IPS DF 4.7 (cell line): Measurements from ENCODE around the gene MMP8.

Source experiments
- DNase-seq: peaks from one replicate; pipeline ENCODE4 v3.0.0-alpha.2; 2013; ENCODE audit warnings: low spot score; ENCODE audit errors: extremely low read depth

The MMP8 gene

GRCh38 chr11:102727890-102728289 lies 3.1 kb upstream of the MMP8 start:
- DNase-seq = no peak

DNA sequence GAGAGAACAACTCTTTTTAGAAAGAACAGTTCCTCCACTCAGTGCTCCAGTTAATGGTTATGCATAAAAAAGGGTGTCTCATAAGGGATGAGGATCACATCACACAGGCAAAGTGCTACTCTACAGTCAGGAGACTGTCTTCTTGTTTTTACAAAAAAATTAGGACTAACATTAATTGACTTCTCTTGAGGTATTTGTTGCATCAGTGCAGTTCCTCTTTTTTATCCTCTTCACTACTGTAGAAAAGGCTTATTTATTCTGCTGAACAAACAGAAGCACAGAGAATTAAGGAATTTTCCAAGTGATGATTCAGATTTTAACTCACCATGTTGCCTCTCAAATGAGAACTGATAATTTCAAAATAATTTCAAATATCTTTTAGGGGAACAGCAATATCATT lies 1.9 kb downstream of the MMP8 start:
- DNase-seq = no peak

DNA sequence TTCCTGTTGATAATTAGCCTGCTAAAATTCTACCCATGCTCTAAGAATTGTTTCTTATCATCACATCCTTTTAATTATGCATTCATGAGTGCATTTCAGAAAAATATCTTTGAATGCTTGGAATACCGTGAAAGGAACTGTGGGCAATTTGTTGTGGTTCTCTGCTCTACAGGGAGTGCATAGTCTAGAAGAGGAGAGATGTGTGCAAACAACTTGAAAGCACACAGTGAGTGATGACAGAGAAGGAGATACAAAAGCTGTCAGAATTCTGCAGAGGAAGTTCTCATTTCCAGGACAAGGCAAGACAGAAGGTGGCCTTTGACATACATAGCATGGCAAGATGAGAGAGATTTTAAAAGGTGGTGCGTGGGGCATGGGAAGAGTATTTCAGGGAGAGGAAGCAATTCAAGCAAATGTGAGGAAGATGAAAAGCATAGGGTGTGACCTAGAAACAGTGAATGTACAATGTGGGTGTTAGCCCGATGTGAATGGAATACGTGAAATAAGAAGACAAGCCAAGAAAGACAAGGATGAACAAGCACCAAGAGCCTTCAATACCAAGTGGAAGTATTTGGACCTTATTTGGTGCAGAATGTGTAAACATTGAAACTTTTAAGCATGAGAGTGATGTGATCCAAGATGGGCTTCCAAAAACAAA lies 5.0 kb downstream of the MMP8 start:
- no peak for DNase-seq

- no peak for DNase-seq
Measured at GRCh38 chr11:102717280-102717679, 7.5 kb downstream of the MMP8 start.

DNA sequence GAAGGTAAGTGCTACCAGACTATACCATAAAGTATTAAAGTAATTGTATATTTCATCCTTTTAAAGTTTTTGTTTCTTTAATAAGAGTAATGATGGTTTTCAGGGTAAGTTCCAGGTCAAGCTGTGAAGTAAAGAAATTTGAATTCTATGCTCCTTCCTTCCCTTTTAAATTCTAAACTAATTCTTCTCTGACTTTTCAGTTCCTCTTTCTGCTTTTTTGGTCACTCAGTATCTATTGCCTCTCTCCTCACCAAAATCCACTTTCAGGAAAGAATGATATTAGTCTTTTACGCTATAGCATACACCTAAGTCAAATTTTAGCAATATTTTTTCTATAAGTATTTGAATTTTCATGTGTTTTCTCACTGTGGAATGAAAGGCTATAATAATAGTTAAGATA lies 8.2 kb downstream of the MMP8 start:
- no peak for DNase-seq

GRCh38 chr11:102712137-102712536 lies 12.6 kb downstream of the MMP8 start:
- DNase-seq = no peak

DNA sequence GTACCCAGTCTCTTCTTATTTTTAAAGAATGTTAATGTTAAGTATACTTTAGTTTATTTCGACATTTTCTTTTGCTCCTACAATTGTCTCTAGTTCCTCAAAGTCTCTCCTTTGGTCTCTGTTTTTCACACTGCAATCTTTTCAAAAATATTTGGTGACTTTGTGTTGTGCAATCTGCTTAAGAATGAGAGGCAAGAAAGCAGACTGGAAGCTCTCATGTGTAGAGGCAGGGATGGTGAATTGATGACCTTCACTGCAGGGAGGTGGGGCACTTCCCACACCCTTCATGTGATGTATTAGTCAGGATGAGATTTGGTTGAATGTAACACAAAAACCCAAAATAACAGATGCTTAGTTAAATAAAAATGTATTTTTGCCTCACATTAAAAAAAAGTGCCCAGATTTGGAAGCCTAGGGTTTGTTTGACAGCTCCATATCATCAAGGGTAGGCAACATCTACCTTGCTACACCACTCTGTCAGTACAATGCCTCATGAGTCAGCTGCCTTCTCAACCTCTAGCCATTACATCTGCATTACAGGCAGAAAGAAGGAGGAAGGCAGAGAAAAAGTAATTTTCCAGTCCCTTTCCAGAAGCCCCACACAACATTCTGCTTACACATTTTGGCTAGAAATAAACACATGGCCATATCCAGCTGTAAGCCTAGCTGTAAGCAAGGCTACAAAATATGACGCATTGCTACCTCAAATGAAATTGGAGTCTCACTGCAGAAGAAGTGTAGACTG lies 15.4 kb downstream of the MMP8 start:
- DNase-seq = no peak

DNA sequence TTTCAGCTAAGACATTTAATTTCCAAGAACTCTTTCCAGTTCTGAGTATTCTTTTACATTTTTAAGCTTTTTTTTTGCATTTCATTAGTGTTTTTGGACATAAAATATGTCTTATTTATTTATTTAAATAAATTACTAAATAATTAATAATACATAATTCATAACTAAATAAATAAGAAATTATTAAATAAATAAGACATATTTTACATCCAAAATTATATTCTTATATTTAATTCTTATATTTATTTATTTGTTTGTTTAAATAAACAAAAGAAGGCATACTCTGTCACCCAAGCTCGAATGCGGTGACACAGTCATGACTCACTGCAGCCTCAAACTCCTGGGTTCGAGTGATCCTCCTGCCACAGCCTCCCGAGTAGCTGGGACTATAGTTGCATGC lies 16.1 kb downstream of the MMP8 start:
- DNase-seq = no peak

- no peak for DNase-seq
Measured at GRCh38 chr11:102705626-102706025, 19.1 kb downstream of the MMP8 start, which contains the start of gene MMP27. TSS of gene MMP27 (minus strand) at chr11:102705769. CDS start at chr11:102705714, 55 bp downstream.

DNA sequence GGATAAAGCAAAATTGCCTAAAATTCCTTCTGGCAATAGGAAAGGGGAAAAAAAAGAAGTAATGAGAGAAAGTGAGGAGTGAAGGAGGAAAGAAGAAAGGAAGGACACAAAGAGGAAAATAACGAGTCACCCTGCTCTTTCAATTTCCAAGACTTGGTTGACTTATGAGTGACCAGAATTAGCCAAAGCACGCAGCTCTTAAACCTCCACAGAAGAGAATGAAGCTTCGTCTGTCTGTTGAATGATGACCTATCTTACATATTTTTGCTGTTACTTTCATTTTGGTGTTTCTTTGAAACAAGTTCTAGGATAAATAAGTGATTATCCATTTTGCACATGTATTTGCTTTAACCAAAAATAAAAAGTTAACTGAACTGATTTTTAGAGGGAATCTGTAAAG lies 19.9 kb downstream of the MMP8 start:
- DNase-seq = no peak

DNA sequence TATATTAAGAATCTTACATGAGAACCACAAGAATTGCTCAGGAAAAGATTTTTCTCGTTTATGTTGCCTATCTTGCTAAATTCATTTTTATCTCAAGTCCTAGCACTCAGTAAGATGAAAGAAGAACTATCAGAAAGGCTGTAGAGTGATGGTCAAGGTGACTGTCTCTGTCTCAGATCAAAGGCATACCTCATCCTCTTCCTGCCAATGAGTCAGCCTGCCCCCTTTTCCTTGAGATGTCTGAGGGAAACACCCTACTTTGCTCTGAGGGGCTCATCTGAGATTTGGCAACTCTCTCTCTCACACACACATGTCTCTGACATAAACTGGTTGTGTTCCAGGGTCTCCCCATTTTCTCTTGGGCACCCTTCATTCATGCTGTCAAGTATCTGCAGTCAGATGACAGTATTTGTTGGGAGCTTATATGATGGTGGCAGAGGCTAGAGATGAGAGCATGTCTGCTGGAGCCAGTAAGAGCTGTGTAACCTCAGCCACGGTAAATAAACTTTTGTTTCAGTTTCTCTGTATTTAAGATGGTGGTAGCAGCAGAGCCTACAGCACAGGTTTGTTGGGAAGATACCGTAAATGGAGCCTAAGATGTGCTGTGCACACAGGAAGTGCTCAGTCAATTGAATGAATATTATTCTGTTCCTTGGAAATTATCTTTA lies 20.8 kb downstream of the MMP8 start:
- DNase-seq = no peak

DNA sequence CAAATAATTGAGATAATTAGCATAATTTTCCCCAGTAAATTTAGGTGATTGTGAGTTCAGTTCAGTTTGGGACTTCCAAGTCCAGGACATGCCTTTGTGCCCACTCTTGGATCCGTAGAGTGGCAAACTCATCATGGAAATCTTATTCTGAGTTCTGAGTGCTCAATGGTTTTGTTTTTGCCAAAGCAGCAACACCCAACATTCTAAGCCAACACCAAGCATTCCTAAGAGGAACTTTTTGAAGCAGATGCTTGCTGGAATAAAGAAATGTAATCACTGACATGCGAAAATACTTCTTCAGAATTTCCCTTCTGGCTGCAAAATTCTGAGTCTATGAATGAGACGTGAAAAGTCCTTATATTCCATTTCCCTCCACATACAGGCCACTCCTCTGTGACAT lies 29.6 kb downstream of the MMP8 start:
- no peak for DNase-seq

DNA sequence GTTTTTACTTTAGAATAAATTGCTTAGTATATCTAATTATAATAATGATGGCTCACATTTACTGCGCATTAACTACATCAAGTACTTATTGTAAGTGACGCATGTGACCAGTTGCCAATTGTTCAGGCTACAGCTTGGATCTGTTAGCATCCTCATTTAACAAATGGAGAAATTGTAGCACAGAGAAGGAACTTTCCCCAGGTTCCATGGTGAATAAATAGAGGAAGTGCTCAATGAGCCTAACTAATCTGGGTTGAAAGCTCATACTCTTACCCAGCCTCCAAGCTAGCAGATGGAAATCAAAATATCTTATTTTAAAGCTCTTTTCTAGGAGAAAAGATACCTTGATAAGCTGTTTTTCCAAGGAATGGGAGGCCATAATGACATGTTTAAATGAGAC lies 39.0 kb downstream of the MMP8 start:
- no peak for DNase-seq

GRCh38 chr11:102685338-102685737 lies 39.4 kb downstream of the MMP8 start:
- no peak for DNase-seq

DNA sequence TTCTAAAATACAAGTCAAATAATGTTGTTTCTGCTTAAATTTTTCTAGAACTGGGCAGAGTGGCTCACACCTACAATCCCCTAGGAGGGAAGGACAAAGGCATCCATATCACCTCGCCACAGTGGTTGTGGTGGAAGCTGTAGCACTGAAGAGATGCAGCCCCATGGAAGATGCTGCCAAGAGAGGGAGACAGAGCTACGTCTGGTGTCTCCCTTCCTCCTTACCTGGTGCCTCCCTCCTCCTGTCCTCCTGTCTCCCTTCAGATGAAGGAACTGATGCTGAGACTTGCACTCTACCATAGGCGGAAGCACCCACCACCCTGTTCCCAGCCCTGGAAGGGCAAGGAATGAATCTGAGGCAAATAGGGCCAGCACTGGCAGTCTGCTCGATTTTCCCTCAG lies 41.5 kb downstream of the MMP8 start:
- peak; percentile 5 for DNase-seq

DNA sequence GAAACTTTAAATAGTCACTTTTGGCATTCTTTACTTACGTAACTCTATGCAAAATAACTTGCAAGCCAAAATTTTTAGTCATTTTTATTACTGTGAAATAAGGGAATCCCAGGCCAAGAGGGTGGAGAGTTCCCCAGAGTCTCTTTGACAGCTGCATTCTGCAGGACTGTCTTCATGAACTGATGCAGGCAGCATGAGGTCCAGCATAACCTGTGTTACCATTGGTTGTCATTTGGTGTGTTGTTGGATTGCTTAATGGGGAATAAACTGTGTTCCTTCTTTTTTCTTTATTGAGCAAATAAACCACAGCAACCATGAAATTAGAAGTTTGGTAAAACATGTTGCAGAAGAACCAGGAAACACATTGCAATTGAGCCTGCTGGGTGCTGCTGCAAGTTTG lies 43.8 kb downstream of the MMP8 start:
- no peak for DNase-seq

DNA sequence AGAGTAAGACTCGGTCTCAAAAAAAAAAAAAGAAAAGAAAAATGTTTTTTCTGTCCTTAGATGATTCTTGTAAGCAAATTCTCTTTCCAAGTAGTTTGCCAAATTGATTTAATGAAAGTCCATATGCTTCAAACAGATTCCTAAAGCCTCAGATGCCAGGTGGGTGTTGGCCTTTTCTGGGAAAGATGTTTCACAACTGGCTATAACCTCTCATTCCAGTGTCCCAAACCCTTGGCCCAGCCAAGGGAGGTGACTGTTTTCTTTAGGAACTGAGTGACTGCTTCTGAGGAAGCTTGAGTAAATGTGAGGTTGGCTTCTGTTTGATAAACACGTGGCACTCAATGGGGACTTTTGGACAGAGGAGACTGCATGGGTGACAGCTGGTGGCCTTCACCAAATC lies 46.7 kb downstream of the MMP8 start:
- no peak for DNase-seq

DNA sequence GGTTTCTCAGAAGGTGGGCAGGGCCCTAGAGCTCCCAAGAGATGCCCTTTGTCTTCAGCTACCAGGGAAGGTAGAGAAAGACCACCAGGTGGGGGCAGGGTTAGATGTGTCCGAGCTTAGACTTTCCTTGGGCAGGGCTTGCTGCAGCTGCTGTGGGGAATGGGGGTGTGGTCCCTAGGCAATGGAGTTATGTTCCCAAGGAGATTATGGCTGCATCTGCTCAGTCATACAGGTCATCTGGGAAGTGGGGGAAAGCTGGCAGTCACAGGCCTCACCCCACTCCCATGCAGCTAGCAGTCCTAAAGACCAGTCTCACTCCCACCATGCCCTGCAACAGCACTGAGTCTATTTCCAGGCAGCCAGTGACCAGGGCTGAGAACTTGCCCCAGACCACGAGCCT lies 48.7 kb downstream of the MMP8 start:
- no peak for DNase-seq

DNA sequence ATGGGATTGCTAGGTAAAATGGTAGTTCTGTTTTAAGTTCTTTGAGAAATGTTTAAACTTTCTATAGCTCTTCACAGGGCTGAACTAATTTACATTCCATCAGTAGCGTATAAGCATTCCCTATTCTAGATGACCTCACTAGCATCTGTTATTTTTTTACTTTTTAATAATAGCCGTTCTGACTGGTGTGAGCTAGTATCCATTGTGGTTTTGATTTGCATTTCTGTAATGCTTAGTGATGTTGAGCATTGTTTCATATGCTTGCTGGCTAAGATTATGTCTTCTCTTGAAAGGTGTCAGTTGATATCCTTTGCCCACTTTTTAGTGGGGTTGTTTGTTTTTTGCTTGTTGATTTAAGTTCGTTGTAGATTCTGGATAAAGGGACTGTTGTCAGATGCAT lies 55.1 kb downstream of the MMP8 start:
- no peak for DNase-seq

GRCh38 chr11:102666331-102666957 lies 58.3 kb downstream of the MMP8 start:
- no peak for DNase-seq

DNA sequence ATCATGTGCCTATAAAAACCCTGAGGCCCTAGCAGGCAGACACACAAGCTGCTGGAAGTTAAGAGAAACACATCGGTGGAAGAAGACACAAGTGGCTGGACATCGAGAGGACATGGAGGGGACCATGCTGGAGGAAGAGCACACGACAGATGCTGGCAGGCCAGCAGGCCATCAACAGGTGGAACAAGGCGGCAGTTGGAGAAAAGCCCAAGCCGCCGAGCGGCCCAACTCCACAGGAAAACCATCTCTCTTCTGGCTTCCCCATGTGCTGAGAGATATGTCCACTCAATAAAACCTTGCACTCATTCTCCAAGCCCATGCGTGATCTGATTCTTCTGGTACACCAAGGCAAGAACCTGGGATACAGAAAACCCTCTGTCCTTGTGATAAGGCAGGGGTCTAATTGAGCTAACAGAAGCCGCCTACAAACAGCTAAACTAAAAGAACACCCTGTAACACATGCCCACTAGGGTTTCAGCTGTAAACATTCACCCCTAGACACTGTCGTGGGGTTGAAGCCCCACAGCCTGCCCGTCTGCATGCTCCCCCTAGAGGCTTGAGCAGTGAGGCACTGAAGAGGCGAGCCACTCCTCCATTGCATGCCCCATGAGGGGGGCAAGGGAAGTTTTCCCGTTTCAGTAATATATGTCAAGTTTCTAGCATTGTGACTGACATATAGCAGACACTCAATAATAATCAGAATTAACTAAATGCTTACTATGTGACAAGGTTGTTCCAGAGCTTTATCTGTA lies 60.6 kb downstream of the MMP8 start:
- DNase-seq = no peak
